ENCODE results near the gene TCTN2. TPM values are rescaled to one million over a fixed set of nuclear protein-coding genes. Genes with fewer than 3 reads are reported as not detected.

The TCTN2 gene
- polyA plus RNA-seq, 3 donors, result 0.24 to 1.1 TPM; not detected in 1

GRCh38 chr12:123656392-123656791 is 14.5 kb upstream of the TCTN2 start:
- Mint-ChIP-seq H3K4me1 (no peaks in the 10 kb centered on the region), H3K4me3 (no peak overlapping the region), H3K27ac (no peak overlapping the region), H3K36me3 (peaks cover 52 to 64% of the 10 kb centered on the region in 2 donors), H3K9me3 (no peaks in the 10 kb centered on the region), H3K27me3 (ENCODE audit: low read depth in 3 of 3) (no peaks in the 10 kb centered on the region)
- intact Hi-C loops (cut with micrococcal nuclease), result no loop called here
- Histone ChIP-seq H3K27ac (ENCODE audit: low read depth in 1 of 2, low read length in 2 of 2) (no peak overlapping the region), H2AFZ (ENCODE audit: insufficient read depth, low read depth, low read length, poor library complexity, severe bottlenecking) (no peak overlapping the region), H3K4me3 (replicated peaks in 1 of 3; ENCODE audit: low read depth in 2 of 3, low read length in 3 of 3) (no peak overlapping the region), H3K36me3 (replicated peaks in 1 of 2; ENCODE audit: control insufficient read depth in 1 of 2, insufficient read depth in 2 of 2, low read length in 2 of 2) (peaks cover 28 to 83% of the 10 kb centered on the region in 2 donors), H3K9ac (ENCODE audit: insufficient read depth, low read length, poor library complexity, severe bottlenecking) (no peak overlapping the region), H3K27me3 (ENCODE audit: control insufficient read depth in 2 of 2, insufficient read depth in 2 of 2, low read length in 2 of 2) (no peaks in the 10 kb centered on the region), H4K20me1 (ENCODE audit: insufficient read depth, low read length) (no peaks in the 10 kb centered on the region), H3K4me2 (replicated peaks; ENCODE audit: extremely low read depth, low read length, poor library complexity, severe bottlenecking) (no peak overlapping the region), H3K79me2 (ENCODE audit: insufficient read depth, low read length) (no peaks in the 10 kb centered on the region), H3K4me1 (ENCODE audit: control insufficient read depth in 1 of 2, insufficient read depth in 2 of 2, low read length in 2 of 2) (no peaks in the 10 kb centered on the region), H3K9me3 (replicated peaks in 1 of 2; ENCODE audit: control insufficient read depth in 1 of 2, insufficient read depth in 1 of 2, low read length in 2 of 2) (no peaks in the 10 kb centered on the region)
- no peak for DNase-seq
- no peak for TF ChIP-seq CTCF (IDR thresholded peaks at IDR 0.05)
- 91% methylated on average over 4 of the region's 4 CpGs for WGBS (ENCODE audit: insufficient coverage)

GRCh38 chr12:123657211-123657610 is 13.7 kb upstream of the TCTN2 start:
- Histone ChIP-seq H3K79me2 (ENCODE audit: insufficient read depth, low read length) (no peaks in the 10 kb centered on the region), H3K4me3 (replicated peaks in 1 of 3; ENCODE audit: low read depth in 2 of 3, low read length in 3 of 3) (no peak overlapping the region), H3K4me2 (replicated peaks; ENCODE audit: extremely low read depth, low read length, poor library complexity, severe bottlenecking) (no peak overlapping the region), H3K27ac (ENCODE audit: low read depth in 1 of 2, low read length in 2 of 2) (no peak overlapping the region), H3K36me3 (replicated peaks in 1 of 2; ENCODE audit: control insufficient read depth in 1 of 2, insufficient read depth in 2 of 2, low read length in 2 of 2) (peaks cover 24 to 75% of the 10 kb centered on the region in 2 donors), H3K4me1 (ENCODE audit: control insufficient read depth in 1 of 2, insufficient read depth in 2 of 2, low read length in 2 of 2) (no peaks in the 10 kb centered on the region), H3K27me3 (ENCODE audit: control insufficient read depth in 2 of 2, insufficient read depth in 2 of 2, low read length in 2 of 2) (no peaks in the 10 kb centered on the region), H3K9me3 (replicated peaks in 1 of 2; ENCODE audit: control insufficient read depth in 1 of 2, insufficient read depth in 1 of 2, low read length in 2 of 2) (no peaks in the 10 kb centered on the region), H3K9ac (ENCODE audit: insufficient read depth, low read length, poor library complexity, severe bottlenecking) (no peak overlapping the region), H2AFZ (ENCODE audit: insufficient read depth, low read depth, low read length, poor library complexity, severe bottlenecking) (no peak overlapping the region), H4K20me1 (ENCODE audit: insufficient read depth, low read length) (no peaks in the 10 kb centered on the region)
- H3K27ac Mint-ChIP-seq, result no peak overlapping the region
- H3K4me1 Mint-ChIP-seq, result no peaks in the 10 kb centered on the region
- H3K36me3 Mint-ChIP-seq, result peaks cover 46 to 56% of the 10 kb centered on the region in 2 donors
- intact Hi-C loops (cut with micrococcal nuclease), result no loop called here
- 98% methylated on average over 9 of the region's 9 CpGs for WGBS (ENCODE audit: insufficient coverage)
- no peak for TF ChIP-seq CTCF (IDR thresholded peaks at IDR 0.05)
- no peaks in the 10 kb centered on the region for H3K9me3 Mint-ChIP-seq
- no peak overlapping the region for H3K4me3 Mint-ChIP-seq
- no peak for DNase-seq
- H3K27me3 Mint-ChIP-seq (ENCODE audit: low read depth in 3 of 3), result no peaks in the 10 kb centered on the region

Data from CD14-positive monocyte (primary cell).